Keratinocyte (primary cell): ENCODE results near the gene DMAC2L. TPM values are rescaled to one million over a fixed set of nuclear protein-coding genes. Genes with fewer than 3 reads are reported as not detected.

Experiments used
- DNase-seq: peaks from one replicate; pipeline ENCODE4 v3.0.0-alpha.2; 2011; ENCODE audit warnings: low read depth, missing footprints, low spot score
- FAIRE-seq: peaks from 2 replicates; lab custom pipeline; 2011; peaks lifted over from hg19 to GRCh38; lab: Jason Lieb, UNC
- H2AFZ ChIP-seq: 2 replicates; pipeline ENCODE4 v1.6.0; 2012; ENCODE audit warnings: low read length, control low read depth, inconsistent platforms; ENCODE audit not compliant: control insufficient read depth
- H3K27ac ChIP-seq: 2 replicates; pipeline ENCODE4 v1.5.1; 2011; ENCODE audit warnings: low read length; ENCODE audit not compliant: control insufficient read depth, insufficient read depth
- H3K27me3 ChIP-seq: 3 replicates; pipeline ENCODE4 v1.6.0; 2011; ENCODE audit warnings: low read length; ENCODE audit not compliant: control insufficient read depth, insufficient read depth; ENCODE audit errors: extremely low read depth
- H3K36me3 ChIP-seq, 2 experiments: 2 replicates in 1 of 2; 3 replicates in 1 of 2; pipeline ENCODE4 v1.5.1; 2011; ENCODE audit warnings: low read length in 2 of 2, mild to moderate bottlenecking in 1 of 2; ENCODE audit not compliant: control insufficient read depth in 2 of 2, insufficient read depth in 2 of 2; ENCODE audit errors: extremely low read depth in 1 of 2
- H3K4me1 ChIP-seq: 3 replicates; pipeline ENCODE4 v1.5.1; 2011; ENCODE audit warnings: low read length; ENCODE audit not compliant: control insufficient read depth, insufficient read depth; ENCODE audit errors: extremely low read depth
- H3K4me2 ChIP-seq: 3 replicates; pipeline ENCODE4 v1.6.0; 2011; ENCODE audit warnings: low read depth, low read length; ENCODE audit not compliant: control insufficient read depth, insufficient read depth; ENCODE audit errors: extremely low read depth
- H3K4me3 ChIP-seq, 3 experiments: fragments of 200-600 bp in 1 of 3; sonication (generic) in 1 of 3; 2 replicates in 2 of 3; 3 replicates in 1 of 3; pipeline ENCODE4 v1.5.1; 2011 to 2016; ENCODE audit warnings: low read length in 3 of 3, mild to moderate bottlenecking in 3 of 3, control low read depth in 2 of 3, inconsistent platforms in 1 of 3, low read depth in 1 of 3, mixed read lengths in 1 of 3, mixed run types in 1 of 3, moderate library complexity in 1 of 3; ENCODE audit not compliant: control insufficient read depth in 2 of 3, insufficient read depth in 2 of 3; ENCODE audit errors: extremely low read depth in 1 of 3
- H3K79me2 ChIP-seq: 2 replicates; pipeline ENCODE4 v1.6.0; 2012; ENCODE audit warnings: low read length; ENCODE audit not compliant: control insufficient read depth, insufficient read depth
- H3K9ac ChIP-seq: 3 replicates; pipeline ENCODE4 v1.6.0; 2011; ENCODE audit warnings: low read length; ENCODE audit not compliant: control insufficient read depth, insufficient read depth; ENCODE audit errors: extremely low read depth
- H3K9me1 ChIP-seq: 3 replicates; pipeline ENCODE4 v1.6.0; 2011; ENCODE audit warnings: low read length; ENCODE audit not compliant: control insufficient read depth, insufficient read depth; ENCODE audit errors: extremely low read depth
- H3K9me3 ChIP-seq: 2 replicates; pipeline ENCODE4 v1.5.1; 2012; ENCODE audit warnings: low read depth, low read length; ENCODE audit not compliant: control insufficient read depth
- H4K20me1 ChIP-seq: 3 replicates; pipeline ENCODE4 v1.6.0; 2011; ENCODE audit warnings: low read length; ENCODE audit not compliant: control insufficient read depth, insufficient read depth; ENCODE audit errors: extremely low read depth
- EZH2 ChIP-seq: IDR thresholded peaks from one replicate; pipeline ENCODE4 v1.6.1; 2012; ENCODE audit warnings: inconsistent platforms, mild to moderate bottlenecking, low read length, moderate library complexity
- dilution Hi-C: fragments of 300-500 bp; cut with MboI; formaldehyde crosslinking; loops from one replicate; pipeline ENCODE4 v1.7.0; 2020; ENCODE audit warnings: low sequenced_read_pairs; ENCODE audit not compliant: extremely low pct_ligation_motif_present
- polyA plus RNA-seq, 5 experiments: library from polyadenylated mRNA; depleted of rRNA in 3 of 5; stranded (reverse) in 3 of 5; stranded (forward) in 1 of 5; unstranded in 1 of 5; fragments of >200 nt; gene quantifications; 1 replicate in 1 of 5; 2 replicates in 3 of 5; 3 replicates in 1 of 5; pipeline versions ENCODE4 v1.2.1 to v1.2.3, GENCODE V29; 2011 to 2012; ENCODE audit warnings: missing spikeins in 2 of 5, low read depth in 1 of 5, low replicate concordance in 1 of 5
- TF ChIP-seq, protein P1 (sequence below), 3 experiments: IDR thresholded peaks in 1 of 3; conservative IDR thresholded peaks in 1 of 3; optimal IDR thresholded peaks in 1 of 3; 2 replicates in 2 of 3; 3 replicates in 1 of 3; pipeline versions ENCODE3 to v1.5.1; 2011; ENCODE audit warnings: low read length in 3 of 3, mild to moderate bottlenecking in 3 of 3, moderate library complexity in 2 of 3, control low read depth in 1 of 3, inconsistent platforms in 1 of 3; ENCODE audit not compliant: insufficient read depth in 2 of 3; ENCODE audit errors: extremely low read depth in 1 of 3

Gene DMAC2L
- polyA plus RNA-seq, 1 donor (not counting 4 experiments of a cell fraction or from before 2014, with no cell fraction given), result 12.4 TPM

DNA sequence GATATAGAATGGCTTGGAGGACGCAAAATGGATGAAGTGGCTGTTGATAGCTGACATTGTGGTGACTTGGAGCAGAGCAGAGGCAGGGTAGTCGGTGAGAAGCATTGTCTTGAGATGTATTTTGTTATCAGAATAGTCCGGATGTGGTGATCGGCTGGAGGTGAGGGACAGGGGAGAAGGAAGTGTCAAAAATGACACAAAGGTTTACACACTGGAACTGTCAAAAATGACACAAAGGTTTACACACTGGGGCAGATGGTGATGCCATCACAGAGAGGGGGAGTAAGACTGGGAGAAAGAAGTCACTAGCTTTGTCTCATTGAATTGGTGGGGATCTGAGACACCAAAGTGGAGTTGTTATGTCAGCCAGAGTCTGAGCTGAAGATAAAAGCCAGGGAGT is 54.5 kb downstream of the DMAC2L start:
- H3K9ac ChIP-seq, result no peak overlapping the region
- H3K27ac ChIP-seq, result no peak overlapping the region
- no peak overlapping the region for H3K4me2 ChIP-seq
- H3K9me3 ChIP-seq, result no peaks in the 10 kb centered on the region
- H3K9me1 ChIP-seq, result no peaks in the 10 kb centered on the region
- no peaks in the 10 kb centered on the region for H3K79me2 ChIP-seq
- H3K4me3 ChIP-seq, result no peak overlapping the region
- no peaks in the 10 kb centered on the region for H3K36me3 ChIP-seq
- peaks cover 20% of the 10 kb centered on the region for H3K4me1 ChIP-seq
- DNase-seq (no peak), FAIRE-seq (no peak)
- no peaks in the 10 kb centered on the region for H3K27me3 ChIP-seq
- no peak overlapping the region for H2AFZ ChIP-seq
- TF ChIP-seq, protein P1, sequence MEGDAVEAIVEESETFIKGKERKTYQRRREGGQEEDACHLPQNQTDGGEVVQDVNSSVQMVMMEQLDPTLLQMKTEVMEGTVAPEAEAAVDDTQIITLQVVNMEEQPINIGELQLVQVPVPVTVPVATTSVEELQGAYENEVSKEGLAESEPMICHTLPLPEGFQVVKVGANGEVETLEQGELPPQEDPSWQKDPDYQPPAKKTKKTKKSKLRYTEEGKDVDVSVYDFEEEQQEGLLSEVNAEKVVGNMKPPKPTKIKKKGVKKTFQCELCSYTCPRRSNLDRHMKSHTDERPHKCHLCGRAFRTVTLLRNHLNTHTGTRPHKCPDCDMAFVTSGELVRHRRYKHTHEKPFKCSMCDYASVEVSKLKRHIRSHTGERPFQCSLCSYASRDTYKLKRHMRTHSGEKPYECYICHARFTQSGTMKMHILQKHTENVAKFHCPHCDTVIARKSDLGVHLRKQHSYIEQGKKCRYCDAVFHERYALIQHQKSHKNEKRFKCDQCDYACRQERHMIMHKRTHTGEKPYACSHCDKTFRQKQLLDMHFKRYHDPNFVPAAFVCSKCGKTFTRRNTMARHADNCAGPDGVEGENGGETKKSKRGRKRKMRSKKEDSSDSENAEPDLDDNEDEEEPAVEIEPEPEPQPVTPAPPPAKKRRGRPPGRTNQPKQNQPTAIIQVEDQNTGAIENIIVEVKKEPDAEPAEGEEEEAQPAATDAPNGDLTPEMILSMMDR (optimal IDR thresholded peaks at IDR 0.05 in 1 of 3, IDR thresholded peaks at IDR 0.05 in 1 of 3, conservative IDR thresholded peaks at IDR 0.05 in 1 of 3; ENCODE audit: extremely low read depth in 1 of 3, insufficient read depth in 2 of 3, low read length in 3 of 3), result no peak
- no peak for TF ChIP-seq EZH2
- H4K20me1 ChIP-seq, result no peaks in the 10 kb centered on the region
- dilution Hi-C loops, result no loop called here

DNA sequence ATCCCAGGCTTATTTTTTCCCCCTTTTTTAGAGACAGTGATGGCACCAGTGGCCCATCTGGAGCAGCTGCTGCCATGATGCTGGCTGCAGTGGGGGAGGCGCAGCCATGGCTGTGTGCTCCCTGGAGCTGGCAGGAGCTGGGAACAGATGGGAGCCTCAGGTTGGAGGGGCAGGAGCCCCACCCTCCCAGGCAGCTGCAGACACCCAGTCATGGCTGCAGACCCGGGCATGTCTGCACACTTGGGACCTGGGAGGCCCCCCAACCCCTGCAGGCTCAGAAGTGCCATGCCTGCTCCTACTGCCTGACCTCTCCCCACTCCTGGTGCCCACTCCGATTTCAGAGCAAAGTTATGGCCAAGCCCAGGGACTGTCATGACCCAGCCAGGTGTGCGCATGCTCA is 59.4 kb downstream of the DMAC2L start:
- Histone ChIP-seq H3K27ac (no peak overlapping the region), H3K9me3 (no peaks in the 10 kb centered on the region), H3K4me1 (no peaks in the 10 kb centered on the region), H2AFZ (no peak overlapping the region), H3K4me3 (no peak overlapping the region), H3K9me1 (no peaks in the 10 kb centered on the region), H3K9ac (no peak overlapping the region), H3K36me3 (no peaks in the 10 kb centered on the region), H3K79me2 (no peaks in the 10 kb centered on the region), H3K4me2 (no peak overlapping the region), H4K20me1 (no peaks in the 10 kb centered on the region), H3K27me3 (no peaks in the 10 kb centered on the region)
- dilution Hi-C loops, result no loop called here
- no peak for DNase-seq
- no peak for FAIRE-seq
- TF ChIP-seq EZH2, result no peak
- TF ChIP-seq, protein P1 (optimal IDR thresholded peaks at IDR 0.05 in 1 of 3, IDR thresholded peaks at IDR 0.05 in 1 of 3, conservative IDR thresholded peaks at IDR 0.05 in 1 of 3; ENCODE audit: extremely low read depth in 1 of 3, insufficient read depth in 2 of 3, low read length in 3 of 3), result no peak
